GM10248 (cell line): ENCODE measurements around the gene TLE1.

ENCODE experiments used
- CTCF ChIA-PET: fragments of 300-600 bp; sonication (Branson Sonifier 250); formaldehyde crosslinking; extraction: SDS; loops from one replicate; lab custom pipeline; 2021; ENCODE audit warnings: antibody characterized with exemption; lab: Yijun Ruan, JAX
- POLR2A ChIA-PET: fragments of 350-650 bp; sonication (Branson Sonifier 250); formaldehyde crosslinking; extraction: SDS; loops from one replicate; lab custom pipeline; 2020; ENCODE audit warnings: antibody characterized with exemption; lab: Yijun Ruan, JAX
- DNase-seq: peaks from one replicate; pipeline ENCODE4 v3.0.0; 2012; ENCODE audit errors: extremely low spot score
- CTCF ChIP-seq: IDR thresholded peaks from 2 replicates; pipeline ENCODE4 v1.5.1; 2012; ENCODE audit warnings: mild to moderate bottlenecking, low read depth; ENCODE audit errors: extremely low read depth, missing control alignments, control extremely low read depth

TLE1 gene

GRCh38 chr9:81656871-81657337, 32.4 kb downstream of the TLE1 start:
- ChIA-PET POLR2A (no interaction called here), CTCF (interaction anchor here (0.6 kb wide), 1 partner anchor 816 kb away, joined by 3 read pairs; no protein-coding TSS in a partner anchor)

GRCh38 chr9:81656004-81656403, 33.3 kb downstream of the TLE1 start:
- TF ChIP-seq CTCF: no peak
- CTCF ChIA-PET: no interaction called here
- DNase-seq: no peak
- POLR2A ChIA-PET: no interaction called here

More at GRCh38 chr9:81656871-81657337, 32.4 kb downstream of the TLE1 start:
- no peak for DNase-seq
- no peak for TF ChIP-seq CTCF

GRCh38 chr9:81653240-81653639, 36.1 kb downstream of the TLE1 start:
- CTCF ChIA-PET: interaction anchor here (1.4 kb wide), 1 partner anchor 21 kb away, joined by 3 read pairs; no protein-coding TSS in a partner anchor

GRCh38 chr9:81652058-81652687, 37.2 kb downstream of the TLE1 start:
- no peak for TF ChIP-seq CTCF
- ChIA-PET CTCF (no interaction called here), POLR2A (no interaction called here)
- DNase-seq: no peak

More at GRCh38 chr9:81653240-81653639, 36.1 kb downstream of the TLE1 start:
- TF ChIP-seq CTCF: no peak
- no peak for DNase-seq
- POLR2A ChIA-PET: no interaction called here

GRCh38 chr9:81650586-81651515, 38.5 kb downstream of the TLE1 start:
- no peak for DNase-seq
- TF ChIP-seq CTCF: no peak
- ChIA-PET POLR2A (no interaction called here), CTCF (no interaction called here)

GRCh38 chr9:81649475-81650240, 39.7 kb downstream of the TLE1 start:
- POLR2A ChIA-PET: no interaction called here
- CTCF ChIA-PET: no interaction called here
- no peak for DNase-seq
- no peak for TF ChIP-seq CTCF
